ENCODE data around the gene REV3L.

DNA sequence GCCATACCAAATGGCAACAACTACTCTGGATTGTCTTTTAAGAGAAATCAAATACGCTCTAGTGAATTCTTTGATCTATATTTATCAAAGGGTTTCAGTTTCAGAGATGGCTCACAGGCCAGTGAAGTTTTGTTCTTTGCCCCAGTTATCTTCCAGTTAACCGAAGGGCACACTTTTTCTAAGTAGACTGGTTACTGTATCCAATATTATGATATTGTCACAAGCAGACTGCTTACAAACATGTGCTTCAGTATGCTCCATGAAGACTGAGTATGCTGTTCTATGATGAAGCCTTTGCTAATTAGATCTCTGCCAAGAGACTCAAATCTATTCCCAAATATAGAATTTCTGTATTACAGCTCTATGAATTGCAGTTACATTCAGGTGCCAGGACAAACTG lies 181.1 kb downstream of the REV3L start:
- TF ChIP-seq ZBTB33 (CRISPR knock-in tag; IDR thresholded peaks at IDR 0.05) (no peak), ZNF766 (CRISPR knock-in tag; conservative IDR thresholded peaks at IDR 0.05) (no peak), ZBTB43 (CRISPR knock-in tag; IDR thresholded peaks at IDR 0.05) (no peak), IRF2 (CRISPR knock-in tag; IDR thresholded peaks at IDR 0.05) (no peak), ZBTB26 (CRISPR knock-in tag; IDR thresholded peaks at IDR 0.05) (no peak), SRSF9 (IDR thresholded peaks at IDR 0.05; ENCODE audit: borderline replicate concordance, low read depth, low read length) (no peak), NFIX (CRISPR knock-in tag; IDR thresholded peaks at IDR 0.05; ENCODE audit: low read depth) (no peak), POLR2H (tag; IDR thresholded peaks at IDR 0.05; ENCODE audit: low read depth) (no peak), MED1 (CRISPR knock-in tag; IDR thresholded peaks at IDR 0.05; ENCODE audit: borderline replicate concordance) (no peak), ZEB2 (IDR thresholded peaks at IDR 0.05) (no peak), CBX1 (IDR thresholded peaks at IDR 0.05; ENCODE audit: low read depth) (no peak), SRF (CRISPR knock-in tag; IDR thresholded peaks at IDR 0.05) (no peak)
- TF ChIP-seq, protein P1, sequence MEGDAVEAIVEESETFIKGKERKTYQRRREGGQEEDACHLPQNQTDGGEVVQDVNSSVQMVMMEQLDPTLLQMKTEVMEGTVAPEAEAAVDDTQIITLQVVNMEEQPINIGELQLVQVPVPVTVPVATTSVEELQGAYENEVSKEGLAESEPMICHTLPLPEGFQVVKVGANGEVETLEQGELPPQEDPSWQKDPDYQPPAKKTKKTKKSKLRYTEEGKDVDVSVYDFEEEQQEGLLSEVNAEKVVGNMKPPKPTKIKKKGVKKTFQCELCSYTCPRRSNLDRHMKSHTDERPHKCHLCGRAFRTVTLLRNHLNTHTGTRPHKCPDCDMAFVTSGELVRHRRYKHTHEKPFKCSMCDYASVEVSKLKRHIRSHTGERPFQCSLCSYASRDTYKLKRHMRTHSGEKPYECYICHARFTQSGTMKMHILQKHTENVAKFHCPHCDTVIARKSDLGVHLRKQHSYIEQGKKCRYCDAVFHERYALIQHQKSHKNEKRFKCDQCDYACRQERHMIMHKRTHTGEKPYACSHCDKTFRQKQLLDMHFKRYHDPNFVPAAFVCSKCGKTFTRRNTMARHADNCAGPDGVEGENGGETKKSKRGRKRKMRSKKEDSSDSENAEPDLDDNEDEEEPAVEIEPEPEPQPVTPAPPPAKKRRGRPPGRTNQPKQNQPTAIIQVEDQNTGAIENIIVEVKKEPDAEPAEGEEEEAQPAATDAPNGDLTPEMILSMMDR (IDR thresholded peaks at IDR 0.05 in 2 of 3, conservative IDR thresholded peaks at IDR 0.05 in 1 of 3; ENCODE audit: insufficient read depth in 2 of 3, low read depth in 1 of 3, low read length in 3 of 3) = no peak
